Measurements from ENCODE around the gene PABPC1L2A.
"Not testable (repeated sequence)": the region's sequence is repeated elsewhere in the genome, so short reads cannot be mapped to it uniquely, and the experiment has no call there.

PABPC1L2A gene

GRCh38 chrX:73067761-73068466, 11.4 kb downstream of the PABPC1L2A start:
- H3K36me3 ChIP-seq (ENCODE audit: control insufficient read depth in 1 of 2, insufficient read depth in 2 of 2, low read length in 2 of 2); H3K27me3 ChIP-seq (ENCODE audit: control insufficient read depth in 1 of 2, insufficient read depth in 2 of 2, low read length in 2 of 2); H3K4me3 ChIP-seq (ENCODE audit: low read depth in 1 of 2, low read length in 2 of 2); H3K27ac ChIP-seq (ENCODE audit: low read depth, low read length); H3K9ac ChIP-seq (ENCODE audit: low read depth in 1 of 2, low read length in 2 of 2); H3K4me1 ChIP-seq (ENCODE audit: control insufficient read depth in 1 of 2, insufficient read depth in 2 of 2, low read length in 2 of 2); H3K9me3 ChIP-seq (ENCODE audit: control insufficient read depth in 1 of 2, low read length in 2 of 2): not testable (repeated sequence)

GRCh38 chrX:73028876-73029275, 50.4 kb downstream of the PABPC1L2A start:
- H3K4me3 ChIP-seq (ENCODE audit: low read depth in 1 of 2, low read length in 2 of 2) = no peak overlapping the region
- no peaks in the 10 kb centered on the region for H3K4me1 ChIP-seq (ENCODE audit: control insufficient read depth in 1 of 2, insufficient read depth in 2 of 2, low read length in 2 of 2)
- no peaks in the 10 kb centered on the region for H3K36me3 ChIP-seq (ENCODE audit: control insufficient read depth in 1 of 2, insufficient read depth in 2 of 2, low read length in 2 of 2)
- H3K9ac ChIP-seq (ENCODE audit: low read depth in 1 of 2, low read length in 2 of 2) = no peak overlapping the region
- H3K9me3 ChIP-seq (ENCODE audit: control insufficient read depth in 1 of 2, low read length in 2 of 2) = no peaks in the 10 kb centered on the region
- no peaks in the 10 kb centered on the region for H3K27me3 ChIP-seq (ENCODE audit: control insufficient read depth in 1 of 2, insufficient read depth in 2 of 2, low read length in 2 of 2)
- H3K27ac ChIP-seq (ENCODE audit: low read depth, low read length) = no peak overlapping the region
